Ovary (tissue), 10 donors: ENCODE measurements around the gene SELENOM. TPM values are rescaled to one million over a fixed set of nuclear protein-coding genes. Genes with fewer than 3 reads are reported as not detected.

Experiments
- DNase-seq, 5 donors: peaks; one replicate each; pipeline ENCODE4 v3.0.0-alpha.2; 2019 to 2020
- H3K27ac ChIP-seq, 2 donors: fragments of 200-600 bp; one replicate each; pipeline versions ENCODE4 v1.5.1 to v1.8.0; 2019 to 2022
- H3K27me3 ChIP-seq: fragments of 200-600 bp; one replicate; pipeline ENCODE4 v1.8.0; 2022
- H3K36me3 ChIP-seq: fragments of 200-600 bp; sonication (generic); one replicate; pipeline ENCODE4 v1.5.1; 2019
- H3K4me1 ChIP-seq: one replicate; pipeline ENCODE4 v1.8.1; 2013; ENCODE audit warnings: mild to moderate bottlenecking, moderate library complexity; ENCODE audit not compliant: insufficient read depth
- H3K4me3 ChIP-seq: fragments of 200-600 bp; sonication (generic); one replicate; pipeline ENCODE4 v1.5.1; 2017
- H3K9me3 ChIP-seq, 2 donors: fragments of 200-600 bp in 1 of 2; sonication (generic) in 1 of 2; one replicate each; pipeline versions ENCODE4 v1.5.1 to v1.8.1; 2013 to 2019; ENCODE audit warnings: mild to moderate bottlenecking in 1 of 2, moderate library complexity in 1 of 2
- CTCF ChIP-seq, 3 donors: fragments of 450-650 bp in 2 of 3; fragments of 200-600 bp in 1 of 3; IDR thresholded peaks; one replicate each; pipeline versions ENCODE4 v1.5.1 to v1.8.0; 2016 to 2022; ENCODE audit warnings: antibody characterized with exemption in 3 of 3, mild to moderate bottlenecking in 1 of 3
- EP300 ChIP-seq: sonication (generic); formaldehyde crosslinking; IDR thresholded peaks from one replicate; pipeline ENCODE4 v1.6.1; 2017; ENCODE audit warnings: antibody characterized with exemption
- POLR2A ChIP-seq: fragments of 450-650 bp; IDR thresholded peaks from one replicate; pipeline ENCODE4 v1.6.1; 2017; ENCODE audit warnings: antibody characterized with exemption, mild to moderate bottlenecking, moderate library complexity
- WGBS, 3 donors: extraction: QIAGEN DNeasy Blood & Tissue Kit in 1 of 3; methylation state at CpG; one replicate each; pipeline versions ENCODE4 v1.1.5 to v1.1.7; 2013 to 2017; 5-methylcytosine and 5-hydroxymethylcytosine counted together
- intact Hi-C, 4 donors: fragments of 100-400 bp; cut with DNase I; formaldehyde crosslinking; loops; one replicate each; pipeline versions ENCODE4 v1.11.0 to v1.15.1; 2022 to 2023
- long read RNA-seq, 3 donors: library from polyadenylated mRNA in 2 of 3; unstranded in 2 of 3; transcript quantifications; one replicate each; pipeline ENCODE4 v2.0.0 and lab custom pipeline, GENCODE V29; 2021 to 2026
- polyA plus RNA-seq, 2 donors: library from polyadenylated mRNA; stranded (reverse); fragments of 200-250 nt in 1 of 2; fragments of 350-450 nt in 1 of 2; fragmentation: Illumina TruSeq in 1 of 2; extraction: RNeasy Lipid Tissue Mini Kit (QIAGEN cat#74804) in 1 of 2; gene quantifications; one replicate each; pipeline ENCODE4 v1.2.3, GENCODE V29; 2013 to 2014
- total RNA-seq, 7 donors: library from RNA; depleted of rRNA in 2 of 7; stranded (reverse); fragments of >200 nt in 2 of 7; fragmentation: NEBNext Ultra II Directional in 3 of 7; extraction: Animal tissue kit (Norgen Biotek cat#: 25700) in 3 of 7; gene quantifications; one replicate each; pipeline versions ENCODE4 v1.1.0 to v1.2.4, GENCODE V29; 2016 to 2023
- donor health status: DM: no; HTN: no; CAD: no; lungs with moderate emphysema.
- donor health status: DM: no; HTN: no; CAD: no.
- donor health status: Bipolar disorder and iron deficiency.
- donor health status: DM: yes; HTN: yes; CAD: no.
- donor health status: DM: no; HTN: no; CAD: no.
- donor health status: DM: yes; HTN: yes; CAD: no.

Gene SELENOM
- 100 to 1,000 TPM; 229 to 678 (median 306) TPM for total RNA-seq
- 100 to 1,000 TPM in 1 of 2 donors, 10 to 100 TPM in 1; 25.7 to 433 TPM for polyA plus RNA-seq
- long read RNA-seq, donor 1, transcript SELENOM-201 (5 exons, 694 nt) = major isoform, 139 of 161 reads
- long read RNA-seq, donor 1, partial matches to known transcripts = 2 of 161 reads
- long read RNA-seq, donor 1, other reads (novel, unspliced or antisense) = 8 of 161 reads
- long read RNA-seq, donor 2, transcript SELENOM-201 (5 exons, 694 nt) = major isoform, 32 of 42 reads
- long read RNA-seq, donor 2, partial matches to known transcripts = 0 of 42 reads
- long read RNA-seq, donor 2, other reads (novel, unspliced or antisense) = 5 of 42 reads
- long read RNA-seq, donor 3, transcript SELENOM-208 (5 exons, 605 nt) = minor isoform, 5 of 228 reads
- long read RNA-seq, donor 3, transcript SELENOM-201 (5 exons, 694 nt) = major isoform, 207 of 228 reads
- long read RNA-seq, donor 3, partial matches to known transcripts = 2 of 228 reads
- long read RNA-seq, donor 3, other reads (novel, unspliced or antisense) = 6 of 228 reads

GRCh38 chr22:31107178-31107893, at the start of gene SELENOM:
Gene SELENOM, minus strand, starts transcription at chr22:31107568. Its CDS starts 63 bp downstream, at chr22:31107505.
- H3K27me3 ChIP-seq = no peaks in the 10 kb centered on the region
- no peaks in the 10 kb centered on the region for H3K36me3 ChIP-seq
- intact Hi-C loops = loop anchor here in 1 of 4 donors (10.0 kb wide), 2 partner anchors 127 to 833 kb away; no protein-coding TSS in a partner anchor
- H3K4me3 ChIP-seq = peak within 1 kb of the TSS; percentile 84
- TF ChIP-seq POLR2A (peak; percentile 95), EP300 (no peak), CTCF (IDR thresholded peaks at IDR 0.05) (peak; percentile 91 to 97 (median 92))
- no peaks in the 10 kb centered on the region for H3K9me3 ChIP-seq
- H3K4me1 ChIP-seq = peaks cover 11% of the 10 kb centered on the region
- WGBS, 3 donors = 0 to 2% (median 0%) methylated on average over 40 to 67 of the region's 67 CpGs
- DNase-seq = peak; percentile 97 to 98 (median 98)
- peak within 1 kb of the TSS; percentile 84 to 95 for H3K27ac ChIP-seq

GRCh38 chr22:31155422-31155821, 48.1 kb upstream of the SELENOM start:
- Histone ChIP-seq H3K36me3 (no peaks in the 10 kb centered on the region), H3K27ac (peak overlapping the region; percentile 38 to 41), H3K4me3 (no peak overlapping the region), H3K27me3 (no peaks in the 10 kb centered on the region), H3K9me3 (no peaks in the 10 kb centered on the region), H3K4me1 (peaks cover 5% of the 10 kb centered on the region)
- 2 to 5% (median 2%) methylated on average over 3 of the region's 3 CpGs for WGBS, 3 donors
- intact Hi-C loops = no loop called here
- TF ChIP-seq EP300 = no peak
- TF ChIP-seq CTCF (IDR thresholded peaks at IDR 0.05) = no peak
- no peak for TF ChIP-seq POLR2A
- no peak for DNase-seq

- H3K36me3 ChIP-seq = no peaks in the 10 kb centered on the region
- H3K4me1 ChIP-seq = peaks cover 5% of the 10 kb centered on the region
- H3K9me3 ChIP-seq = no peaks in the 10 kb centered on the region
- no peak overlapping the region for H3K4me3 ChIP-seq
- H3K27ac ChIP-seq = peak overlapping the region in 1 of 2 donors; percentile 41
- 57 to 68% (median 62%) methylated on average over 1 of the region's 1 CpG for WGBS, 3 donors
- TF ChIP-seq EP300 = no peak
- no peak for TF ChIP-seq POLR2A
- no peak for TF ChIP-seq CTCF (IDR thresholded peaks at IDR 0.05)
- peak in 1 of 5 donors; percentile 11 for DNase-seq
- H3K27me3 ChIP-seq = no peaks in the 10 kb centered on the region
- intact Hi-C loops = loop anchor here in 1 of 4 donors (5.0 kb wide), 1 partner anchor 208 kb away; no protein-coding TSS in a partner anchor
These were observed 47.6 kb upstream of the SELENOM start for GRCh38 chr22:31154975-31155374.

GRCh38 chr22:31153357-31153756, 46.0 kb upstream of the SELENOM start:
- TF ChIP-seq EP300 = no peak
- TF ChIP-seq POLR2A = no peak
- no peak for TF ChIP-seq CTCF (IDR thresholded peaks at IDR 0.05)
- no peaks in the 10 kb centered on the region for H3K36me3 ChIP-seq
- no peak overlapping the region for H3K4me3 ChIP-seq
- DNase-seq = peak in 1 of 5 donors; percentile 26
- 76 to 77% (median 76%) methylated on average over 3 of the region's 3 CpGs for WGBS, 3 donors
- H3K27me3 ChIP-seq = no peaks in the 10 kb centered on the region
- H3K9me3 ChIP-seq = no peaks in the 10 kb centered on the region
- intact Hi-C loops = loop anchor here in 1 of 4 donors (5.0 kb wide), 1 partner anchor 206 kb away; no protein-coding TSS in a partner anchor
- peaks cover 5% of the 10 kb centered on the region for H3K4me1 ChIP-seq
- H3K27ac ChIP-seq = no peak overlapping the region
